Activated effector memory CD4-positive, alpha-beta T cell treated with anti-CD3 and anti-CD28 coated beads, Interleukin-2, amount 50 U/mL, for 16 hours (primary cell): ENCODE data around the gene PMEPA1.
A peak's percentile ranks its signal among the peaks of the same experiment; 100 is the strongest.

Source experiments
- DNase-seq: peaks from one replicate; pipeline ENCODE4 v3.0.0-alpha.2; 2020

PMEPA1 gene

GRCh38 chr20:57620274-57620990 lies 89.4 kb downstream of the PMEPA1 start, which contains the start of gene ZBP1:
TSS of gene ZBP1 (minus strand) at chr20:57620426. CDS start at chr20:57620295, 131 bp downstream.
- DNase-seq = peak; percentile 83

- DNase-seq = peak; percentile 86
Measured at GRCh38 chr20:57619051-57619831, 90.6 kb downstream of the PMEPA1 start.

- no peak for DNase-seq
Measured at GRCh38 chr20:57618764-57619050, 91.1 kb downstream of the PMEPA1 start.

GRCh38 chr20:57618091-57618763 lies 91.6 kb downstream of the PMEPA1 start:
- DNase-seq = peak; percentile 78

- DNase-seq = no peak
Measured at GRCh38 chr20:57617079-57617795, 92.6 kb downstream of the PMEPA1 start.

GRCh38 chr20:57616143-57616951 lies 93.5 kb downstream of the PMEPA1 start:
- no peak for DNase-seq

GRCh38 chr20:57615445-57615811 lies 94.4 kb downstream of the PMEPA1 start:
- DNase-seq = no peak

GRCh38 chr20:57614490-57615444 lies 95.0 kb downstream of the PMEPA1 start:
- DNase-seq = no peak

- DNase-seq = no peak
Measured at GRCh38 chr20:57613481-57613921, 96.3 kb downstream of the PMEPA1 start.

- DNase-seq = no peak
Measured at GRCh38 chr20:57612916-57613315, 96.9 kb downstream of the PMEPA1 start.

- no peak for DNase-seq
Measured at GRCh38 chr20:57612436-57612835, 97.4 kb downstream of the PMEPA1 start.

GRCh38 chr20:57611586-57612311 lies 98.1 kb downstream of the PMEPA1 start:
- peak; percentile 43 for DNase-seq

- DNase-seq = peak; percentile 56
Measured at GRCh38 chr20:57610261-57610952, 99.4 kb downstream of the PMEPA1 start.

GRCh38 chr20:57609842-57610167 lies 100.0 kb downstream of the PMEPA1 start:
- DNase-seq = no peak

GRCh38 chr20:57609086-57609841 lies 100.6 kb downstream of the PMEPA1 start:
- no peak for DNase-seq

GRCh38 chr20:57608516-57608915 lies 101.3 kb downstream of the PMEPA1 start:
- DNase-seq = no peak

GRCh38 chr20:57605878-57606277 lies 103.9 kb downstream of the PMEPA1 start:
- no peak for DNase-seq

- no peak for DNase-seq
Measured at GRCh38 chr20:57605045-57605444, 104.8 kb downstream of the PMEPA1 start.

GRCh38 chr20:57603120-57603519 lies 106.7 kb downstream of the PMEPA1 start:
- DNase-seq = no peak
